Left renal pelvis (tissue), 4 donors: ENCODE data around the gene DIPK1C. TPM values are rescaled to one million over a fixed set of nuclear protein-coding genes. Genes with fewer than 3 reads are reported as not detected.
A peak's percentile ranks its signal among the peaks of the same experiment; 100 is the strongest.
"Not testable (repeated sequence)": the region's sequence is repeated elsewhere in the genome, so short reads cannot be mapped to it uniquely, and the experiment has no call there.

ENCODE experiments used
- DNase-seq, 4 donors: peaks; one replicate each; pipeline ENCODE4 v3.0.0-alpha.2; 2013; ENCODE audit warnings: low read depth in 4 of 4, low spot score in 3 of 4
- polyA plus RNA-seq, 4 donors: library from polyadenylated mRNA; unstranded; fragments of 120-200 nt; gene quantifications; one replicate each; pipeline ENCODE4 v1.2.1, GENCODE V29; 2013; ENCODE audit not compliant: insufficient read length in 4 of 4

Gene DIPK1C
- polyA plus RNA-seq: 1 to 10 TPM in 1 of 4 donors, under 1 TPM in 3; 0.18 to 4.7 (median 0.62) TPM

DNA sequence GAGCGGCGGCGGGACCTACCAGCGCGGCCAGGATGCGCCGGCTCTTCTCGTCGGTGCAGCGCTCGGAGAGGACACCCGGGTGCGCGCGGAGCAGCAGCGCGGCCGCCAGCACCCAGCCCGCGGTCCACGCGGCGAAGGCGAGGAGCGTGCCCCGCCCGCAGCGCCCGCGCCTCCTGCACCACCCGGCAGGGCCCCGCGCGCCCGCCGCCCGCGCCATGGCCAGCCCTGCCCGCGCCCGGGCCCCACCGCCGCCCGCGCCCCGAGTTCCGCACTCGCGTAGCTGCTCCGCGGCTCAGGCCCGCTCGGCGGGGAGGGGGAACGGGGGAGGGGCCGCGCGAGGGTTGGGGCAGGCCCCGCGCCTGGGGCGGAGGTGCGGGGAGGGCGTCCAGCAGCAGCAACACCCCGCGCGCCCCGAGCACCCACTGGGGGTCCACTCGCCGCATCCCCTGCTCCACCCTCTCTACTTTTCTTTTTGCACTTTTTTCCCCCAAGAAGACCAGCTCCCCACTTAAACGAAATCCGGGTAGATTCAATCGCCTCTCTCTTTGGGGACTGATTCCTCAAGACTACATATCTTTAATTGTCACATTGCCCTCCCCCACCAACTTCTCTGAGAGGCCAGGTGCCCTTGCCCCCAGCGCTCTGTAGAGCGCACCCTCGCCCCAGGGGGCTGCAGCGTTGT is at the start of gene DIPK1C:
Gene DIPK1C, minus strand, starts transcription at position 266 of the 682 bp plus-strand sequence. Its CDS starts 49 bp downstream, at position 217.
- no peak for DNase-seq

DNA sequence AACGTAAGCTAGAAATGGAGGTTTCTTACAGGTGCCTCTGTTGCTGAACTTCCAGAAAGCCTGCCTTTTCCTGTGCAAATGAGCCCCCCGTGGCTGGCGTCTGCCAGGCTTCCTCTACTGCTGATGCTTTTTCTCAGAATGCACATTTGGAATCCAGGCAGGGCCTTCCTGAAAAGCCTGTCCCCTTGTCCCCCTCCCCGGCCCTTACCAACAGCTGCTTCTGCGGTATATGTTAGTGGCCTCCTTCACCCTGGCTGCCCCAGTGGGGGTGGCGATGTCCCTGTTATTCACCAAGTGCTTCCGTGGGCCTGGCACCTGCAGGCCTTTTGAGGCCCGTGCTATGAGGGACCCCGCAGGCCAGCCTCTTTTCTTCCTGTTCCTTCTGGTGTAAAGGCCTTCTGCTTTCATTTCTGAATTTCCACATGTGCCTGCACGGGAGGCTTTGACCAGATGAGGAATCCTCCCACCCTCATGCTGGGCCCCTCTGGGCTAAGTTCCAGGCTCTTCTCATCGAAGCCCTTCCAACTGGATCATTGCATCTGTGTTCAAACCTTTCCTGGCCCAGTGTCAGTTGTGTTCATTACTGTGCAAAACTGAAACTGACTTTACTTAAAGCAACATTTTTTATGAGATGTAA is 49.5 kb upstream of the DIPK1C start:
- no peak for DNase-seq

DNA sequence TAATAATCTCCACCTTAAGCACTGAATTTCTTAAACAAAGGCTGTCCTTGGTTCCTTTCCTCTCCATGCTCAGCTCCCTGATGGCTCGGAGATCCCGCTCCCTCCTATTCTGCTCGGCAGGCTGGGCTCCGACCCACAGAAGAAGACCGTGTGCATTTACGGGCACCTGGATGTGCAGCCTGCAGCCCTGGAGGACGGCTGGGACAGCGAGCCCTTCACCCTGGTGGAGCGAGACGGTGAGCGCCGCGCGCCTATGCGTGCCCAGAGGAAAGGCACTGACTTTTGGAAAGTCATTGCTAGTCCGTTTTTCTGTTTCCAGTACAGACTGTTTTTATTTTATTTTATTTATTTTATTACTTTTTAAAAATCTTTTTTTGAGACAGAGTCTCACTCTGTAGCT is 48.7 kb upstream of the DIPK1C start:
- DNase-seq: no peak

DNA sequence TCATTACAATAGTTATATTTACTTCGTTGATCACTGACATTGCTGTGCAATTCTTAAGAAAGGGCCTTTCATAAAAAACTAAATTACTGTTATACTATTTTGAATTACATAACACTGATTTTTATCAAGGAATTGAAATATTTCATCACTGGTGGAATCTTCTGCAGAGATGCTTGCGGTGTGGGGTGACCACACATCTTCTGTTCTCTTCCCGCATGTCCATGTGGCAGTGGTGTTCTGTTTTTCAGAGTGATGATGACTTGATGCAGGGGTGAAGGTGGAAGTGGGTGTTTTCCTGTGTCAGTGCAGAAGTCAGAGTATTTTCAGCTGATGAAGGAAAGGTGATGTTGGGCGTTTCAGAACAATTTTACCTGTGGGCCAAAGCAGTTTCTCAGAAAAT is 46.0 kb upstream of the DIPK1C start:
- no peak for DNase-seq

DNA sequence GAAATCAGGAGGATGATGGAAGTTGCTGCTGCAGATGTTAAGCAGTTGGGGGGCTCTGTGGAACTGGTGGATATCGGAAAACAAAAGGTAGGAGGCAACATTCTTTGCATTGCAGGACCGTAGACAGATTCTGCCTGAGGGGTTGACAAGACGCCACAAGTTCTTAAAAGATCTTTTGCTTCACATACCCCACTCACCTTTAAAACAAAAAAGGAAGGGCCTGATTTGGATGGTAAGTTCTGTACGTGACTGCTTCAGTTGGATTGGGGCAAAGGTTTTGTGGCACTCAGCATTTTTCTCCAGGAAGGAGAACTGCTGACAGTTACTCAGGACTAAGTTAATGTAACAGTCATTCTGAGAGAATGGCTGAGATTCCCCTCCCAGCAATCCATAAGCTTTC is 44.3 kb upstream of the DIPK1C start:
- no peak for DNase-seq

DNA sequence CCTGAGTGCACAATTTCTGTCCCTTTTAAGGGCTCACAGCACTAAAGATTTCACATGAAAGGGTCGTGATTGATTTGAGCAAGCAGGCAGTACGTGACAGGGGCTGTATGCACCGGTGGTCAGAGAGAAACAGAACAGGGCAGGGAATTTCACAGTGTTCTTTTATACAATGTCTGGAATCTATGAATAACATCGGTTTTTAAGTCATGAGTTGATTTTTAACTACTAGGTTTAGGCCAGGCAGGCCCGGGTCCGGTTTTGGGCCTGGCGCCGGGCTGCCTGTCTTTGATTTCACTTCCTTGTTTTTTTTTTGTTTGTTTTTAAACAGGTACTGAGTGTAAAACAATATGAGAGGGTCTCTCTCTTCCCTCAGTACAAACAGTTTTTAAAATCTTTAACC is 43.7 kb upstream of the DIPK1C start:
- not testable (repeated sequence) for DNase-seq

DNA sequence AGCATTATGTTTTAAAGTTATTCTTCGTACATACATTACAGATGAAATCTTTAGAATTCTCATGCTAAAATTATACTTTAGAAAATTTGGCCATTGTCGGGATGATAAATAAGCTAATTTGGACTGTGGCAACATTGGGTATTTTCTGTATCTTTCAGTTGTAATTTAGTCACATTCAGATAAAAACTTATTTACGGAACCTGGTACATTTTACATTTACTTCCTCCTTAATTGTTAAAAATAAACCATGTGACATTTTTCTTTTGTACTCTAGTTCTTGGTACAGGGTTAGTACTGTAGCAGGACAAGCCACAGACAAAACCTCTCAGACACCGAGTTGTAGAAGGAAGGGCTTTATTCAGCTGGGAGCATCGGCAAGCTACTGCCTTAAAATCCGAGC is 43.3 kb upstream of the DIPK1C start:
- no peak for DNase-seq

DNA sequence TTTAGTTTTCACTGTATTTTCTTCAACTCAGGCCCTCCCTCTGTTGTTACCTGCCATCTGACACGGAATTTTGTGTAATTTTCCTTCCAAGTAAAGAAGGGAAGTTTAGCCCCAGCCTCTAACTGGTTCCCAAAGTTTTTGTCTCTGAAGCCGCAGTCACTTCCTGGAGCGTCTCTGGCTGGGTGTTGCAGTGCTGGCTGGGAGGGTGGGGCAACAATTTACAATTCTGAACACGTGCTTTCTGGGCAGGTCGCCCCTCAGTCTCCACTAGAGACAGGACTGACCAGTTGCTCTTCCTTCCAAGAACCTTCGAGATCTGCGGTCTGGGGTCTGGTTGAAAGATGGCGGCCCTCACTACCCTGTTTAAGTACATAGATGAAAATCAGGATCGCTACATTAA is 42.5 kb upstream of the DIPK1C start:
- DNase-seq: no peak

DNA sequence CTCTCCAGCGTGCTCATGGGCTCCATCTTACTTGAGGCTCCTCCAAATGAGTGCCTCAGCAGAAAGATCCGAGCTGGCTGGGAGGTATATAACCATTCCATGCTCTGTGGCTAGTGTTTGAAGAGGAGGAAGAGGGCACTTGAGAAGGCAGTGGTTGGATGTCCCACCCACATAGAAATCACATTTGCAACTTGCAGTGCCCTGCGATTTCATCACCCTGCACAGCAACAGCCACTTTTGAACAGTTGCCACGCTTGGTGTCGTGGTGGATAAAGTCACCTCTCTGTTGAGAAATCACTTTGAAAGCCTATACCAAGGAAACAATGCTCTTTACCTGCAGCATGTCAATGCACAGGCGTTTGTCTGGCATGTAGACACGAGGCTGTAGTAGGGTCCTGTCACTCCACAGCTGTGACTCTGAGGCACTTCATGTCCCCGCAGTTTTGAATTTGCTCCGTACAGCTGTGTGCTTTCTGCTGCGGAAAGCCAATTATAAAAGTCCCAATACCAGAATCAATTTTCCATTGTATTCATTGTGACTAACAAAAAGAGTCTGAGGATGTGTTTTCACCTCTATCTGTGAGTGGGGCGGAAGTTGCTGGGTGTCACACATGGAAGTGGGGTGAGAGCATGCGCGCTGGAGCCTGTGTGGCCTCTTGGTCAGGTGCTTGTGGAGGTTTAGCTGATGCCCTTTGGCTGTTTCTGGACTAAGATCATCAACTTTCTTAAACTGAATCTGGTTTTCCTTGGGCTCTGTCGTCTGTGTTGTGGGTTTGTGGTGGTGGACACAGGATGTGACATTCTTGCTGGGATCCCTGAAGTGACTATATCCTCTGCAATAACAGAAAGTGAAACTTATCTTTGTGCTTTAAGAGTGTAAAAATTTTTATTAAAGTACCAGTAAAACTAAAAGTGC is 41.9 kb upstream of the DIPK1C start:
- DNase-seq: no peak

DNA sequence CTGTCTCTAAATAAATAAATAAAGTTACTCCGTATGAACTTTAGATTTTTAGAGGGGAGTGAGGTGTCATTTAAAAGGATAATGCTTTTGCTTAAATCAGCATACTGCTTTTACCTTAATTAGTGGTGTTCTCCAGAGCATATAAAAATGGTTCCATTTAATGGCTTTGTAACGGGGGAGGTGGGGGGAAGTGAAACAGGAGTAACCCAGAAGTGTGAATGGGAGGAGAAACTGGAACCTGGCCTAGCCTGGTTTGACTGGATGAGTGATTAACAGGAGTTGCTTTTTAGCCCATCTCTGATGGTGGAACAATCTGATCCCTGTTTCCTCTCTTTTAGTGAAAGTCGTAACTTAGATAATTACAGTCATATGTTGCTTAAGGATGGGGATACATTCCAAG is 40.7 kb upstream of the DIPK1C start:
- no peak for DNase-seq

DNA sequence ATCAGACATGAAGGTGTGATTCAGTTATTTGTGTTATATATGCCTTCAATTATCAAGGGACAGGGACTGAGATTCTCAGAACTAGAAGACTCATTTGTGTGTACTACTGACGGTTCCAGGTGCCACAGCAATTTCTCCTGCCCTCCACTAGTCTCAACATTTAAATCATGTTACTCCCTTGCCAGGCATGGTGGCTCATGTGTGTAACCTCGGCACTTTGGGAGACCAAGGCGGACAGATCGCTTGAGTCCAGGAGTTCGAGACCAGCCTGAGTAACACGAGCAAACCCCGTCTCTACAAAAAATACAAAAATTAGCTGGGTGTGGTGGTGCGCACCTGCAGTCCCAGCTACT is 40.2 kb upstream of the DIPK1C start:
- DNase-seq: no peak

DNA sequence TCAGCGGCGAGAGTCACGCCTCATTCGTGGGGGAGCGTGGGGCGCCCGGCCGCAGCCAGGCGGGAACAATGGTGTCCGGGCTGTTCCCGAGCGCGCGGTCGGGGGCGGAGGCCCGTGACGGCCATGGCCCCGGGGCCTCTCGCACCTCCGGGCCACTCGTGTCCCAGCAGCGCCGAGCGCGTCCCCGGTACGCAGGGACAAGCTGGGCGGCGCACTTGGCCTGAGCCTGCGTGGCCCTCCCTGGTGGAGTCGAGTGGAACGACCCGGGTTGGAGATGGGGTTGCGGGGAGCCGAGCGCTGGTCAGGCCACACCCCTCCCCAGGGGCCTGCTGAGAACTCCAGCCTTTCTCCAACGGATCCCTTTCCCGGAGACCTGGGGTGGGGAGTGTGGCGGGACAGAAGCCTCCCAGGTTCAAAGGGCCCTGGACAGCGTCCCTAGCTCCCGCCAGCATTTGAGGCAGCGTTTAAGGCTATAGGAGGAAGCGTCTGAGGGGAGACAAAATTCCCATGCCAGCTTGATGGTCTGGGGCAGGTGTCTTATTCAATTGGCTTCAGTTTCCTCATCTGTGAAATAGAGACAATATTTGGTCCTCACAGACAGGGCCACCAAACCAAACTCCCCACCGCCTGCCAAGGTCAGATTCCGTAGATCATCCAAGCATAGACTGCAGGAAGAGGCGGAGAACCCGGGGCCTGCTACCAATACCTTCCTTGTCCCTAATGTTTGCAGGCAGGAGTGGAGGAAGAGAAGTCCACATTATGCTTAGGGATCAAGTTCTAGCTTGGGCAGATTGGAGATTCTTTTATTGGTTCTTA is 39.6 kb upstream of the DIPK1C start:
- DNase-seq: no peak

DNA sequence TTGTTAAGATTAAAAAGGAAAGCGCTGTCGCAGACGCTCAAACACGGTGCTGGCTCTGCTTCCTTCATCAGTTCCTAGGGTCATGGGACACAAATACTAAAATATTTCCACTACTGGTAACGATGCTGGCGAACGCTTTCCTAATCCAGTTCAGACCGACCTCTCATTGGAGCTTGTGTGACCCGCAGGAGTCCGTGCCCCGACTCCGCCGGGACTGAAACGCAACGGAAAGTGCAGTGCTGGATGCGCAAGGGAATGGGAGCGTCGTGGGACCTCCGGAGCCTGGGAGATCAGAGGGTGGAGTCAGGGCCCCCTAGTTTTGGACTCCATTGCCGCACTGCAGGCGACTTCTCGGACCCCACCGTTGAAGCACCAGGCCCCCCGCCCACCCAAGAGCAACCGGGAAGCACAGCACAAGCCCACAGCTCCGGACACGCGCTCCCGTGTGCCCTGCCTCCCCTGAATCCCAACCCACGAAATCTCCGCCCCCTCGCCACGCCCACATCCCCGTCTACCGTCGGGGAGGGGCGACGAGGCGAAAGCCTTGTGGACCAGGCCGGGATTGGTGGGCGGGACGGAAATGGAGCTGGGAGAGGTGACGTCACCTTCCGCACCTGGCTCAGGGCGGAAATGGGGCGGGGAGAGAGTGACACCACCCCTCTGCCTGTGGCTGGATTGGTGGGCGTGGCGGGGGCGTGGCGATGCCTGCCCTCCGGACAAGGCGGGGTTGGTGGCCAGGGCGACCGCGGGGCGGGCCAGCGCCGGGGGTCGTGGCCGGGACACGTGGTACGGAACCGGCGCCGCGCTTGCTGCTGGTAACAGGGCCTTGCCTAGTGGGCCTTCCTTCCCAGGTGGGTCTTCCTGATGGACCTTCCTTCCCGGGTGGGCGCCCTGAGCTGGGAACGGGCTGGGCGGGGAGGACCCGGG is 38.7 kb upstream of the DIPK1C start, which contains the start of gene CNDP2:
Gene CNDP2, plus strand, starts transcription at position 783 of the 927 bp plus-strand sequence. CDS start 3,611 bp downstream, outside the sequence.
- peak; percentile 97 to 99 (median 98) for DNase-seq

DNA sequence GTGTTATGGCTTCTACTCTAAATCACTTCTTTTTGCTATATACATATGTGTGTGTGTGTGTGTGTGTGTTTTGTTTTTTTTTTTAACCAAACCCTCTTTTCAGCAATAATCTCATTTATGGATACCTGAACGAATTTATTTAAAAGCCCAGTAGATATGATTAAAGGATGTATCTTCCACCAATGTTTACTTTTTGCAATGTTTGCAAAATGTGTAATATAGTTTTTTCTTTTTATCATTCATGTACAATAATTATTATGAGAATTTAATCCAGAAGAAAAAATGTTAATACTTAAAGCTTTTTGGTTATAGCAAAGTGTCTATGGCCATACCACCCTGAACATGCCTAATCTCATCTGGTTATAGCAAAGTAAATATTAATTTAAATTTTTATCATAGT is 37.4 kb upstream of the DIPK1C start:
- no peak for DNase-seq

DNA sequence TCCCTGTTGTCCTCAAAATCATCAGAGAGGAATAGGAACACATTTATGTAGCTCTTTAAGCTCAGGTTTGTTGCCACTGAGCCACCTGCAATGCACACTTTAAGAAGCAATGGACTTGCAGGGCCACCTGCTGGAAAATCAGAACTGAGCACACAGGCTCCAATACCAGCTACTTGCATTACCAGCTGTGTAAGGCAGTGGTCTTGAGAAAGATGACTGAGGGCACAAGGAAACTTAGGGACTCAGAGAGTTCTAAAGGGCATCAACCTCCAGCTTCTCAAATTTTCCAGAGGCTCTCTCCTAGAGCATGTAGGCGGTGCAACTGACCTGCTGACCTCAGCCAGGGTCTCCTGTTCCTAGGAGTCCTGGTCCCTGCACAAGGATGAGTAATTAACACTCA is 36.6 kb upstream of the DIPK1C start:
- DNase-seq: peak in 1 of 4 donors; percentile 44

DNA sequence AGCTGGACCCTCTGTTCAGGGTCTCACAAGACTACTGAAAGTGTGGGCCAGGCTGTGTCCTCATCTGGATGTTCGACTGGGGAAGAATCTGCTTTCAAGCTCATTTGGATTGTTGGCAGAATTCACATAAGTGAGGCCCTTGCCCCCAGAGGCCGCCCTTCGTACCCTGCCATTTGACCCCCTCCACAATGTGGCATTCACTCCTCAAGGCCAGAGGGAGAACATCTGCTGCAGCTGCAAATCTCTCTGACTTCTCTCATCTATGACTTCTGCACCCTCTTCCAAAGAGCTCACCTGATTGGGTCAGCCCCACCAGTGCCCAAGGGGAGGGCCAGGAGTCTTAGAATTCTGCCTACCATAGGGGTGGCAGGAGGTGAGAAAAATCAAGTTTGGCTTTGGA is 35.2 kb upstream of the DIPK1C start:
- no peak for DNase-seq

DNA sequence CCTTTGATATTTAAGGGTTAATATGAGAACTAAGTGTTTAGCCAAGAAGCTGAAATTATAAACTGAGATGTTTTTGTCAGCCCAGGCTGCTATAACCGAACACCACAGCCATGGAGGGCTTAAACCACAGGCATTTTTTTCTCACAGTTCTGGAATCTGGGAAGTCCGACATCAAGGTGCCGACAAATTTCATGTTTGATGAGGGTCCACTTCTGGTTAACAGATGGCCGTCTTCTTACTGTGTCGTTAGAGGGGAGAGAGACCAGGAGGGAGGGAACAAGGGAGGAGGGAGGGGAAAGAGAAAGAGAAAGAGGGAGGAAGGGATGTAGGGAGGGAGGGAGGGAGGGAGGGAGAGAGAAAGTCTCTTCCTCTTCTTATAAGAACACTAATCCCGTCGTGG is 32.6 kb upstream of the DIPK1C start:
- no peak for DNase-seq

DNA sequence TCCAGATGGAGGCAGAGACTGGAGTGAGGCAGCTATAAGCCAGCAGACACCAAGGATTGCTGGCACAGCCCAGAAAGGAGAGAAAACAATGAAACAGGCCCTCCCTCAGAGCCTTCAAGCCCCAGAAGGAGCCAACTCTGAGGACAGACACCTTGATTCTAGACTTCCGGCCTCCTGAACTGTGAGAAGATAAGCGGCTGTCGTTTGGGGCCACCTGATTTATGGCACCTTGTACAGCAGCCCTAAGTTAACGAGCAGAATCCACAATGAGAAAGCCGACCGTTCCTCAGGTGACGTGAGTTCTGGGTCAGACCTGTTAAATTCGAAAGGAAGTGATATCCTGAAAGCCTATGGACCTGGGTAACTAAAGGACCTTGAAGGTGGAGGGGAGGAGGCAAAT is 31.8 kb upstream of the DIPK1C start:
- no peak for DNase-seq

DNA sequence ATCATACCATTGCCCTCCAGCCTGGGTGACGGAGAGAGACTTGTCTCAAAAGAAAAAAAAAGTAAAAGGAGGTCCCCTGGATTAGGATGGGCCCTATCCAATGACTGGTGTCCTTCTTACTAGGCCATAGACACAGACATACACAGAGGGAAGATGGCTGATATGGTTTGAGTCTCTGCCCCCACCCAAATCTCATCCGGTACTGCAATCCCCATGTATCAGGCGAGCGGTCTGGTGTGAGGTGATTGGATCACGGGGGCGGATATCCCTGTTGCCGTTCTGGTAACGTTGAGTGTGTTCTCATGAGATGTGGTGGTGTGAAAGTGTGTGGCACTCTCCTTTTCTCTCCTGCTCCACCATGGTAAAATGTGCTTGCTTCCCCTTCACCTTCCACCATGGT is 31.2 kb upstream of the DIPK1C start:
- no peak for DNase-seq
